ENCODE results near the gene FAM53A. TPM values are rescaled to one million over a fixed set of nuclear protein-coding genes. Genes with fewer than 3 reads are reported as not detected.
"Not testable (repeated sequence)": the region's sequence is repeated elsewhere in the genome, so short reads cannot be mapped to it uniquely, and the experiment has no call there.

FAM53A gene
- total RNA-seq, 3 donors from 2014 or later (not counting 1 experiment from before 2014, with no cell fraction given) = 1.9 to 2.9 (median 2.3) TPM

GRCh38 chr4:1675802-1676137, 8.3 kb downstream of the FAM53A start:
- no peaks in the 10 kb centered on the region for H3K27me3 ChIP-seq (ENCODE audit: control insufficient read depth, insufficient read depth, low read length)
- 84% methylated on average over 10 of the region's 10 CpGs for WGBS (ENCODE audit: insufficient coverage)
- peaks cover 0 to 6% of the 10 kb centered on the region in 2 donors for H3K27me3 Mint-ChIP-seq (ENCODE audit: low read depth in 2 of 2)
- no peaks in the 10 kb centered on the region for H3K9me3 ChIP-seq (ENCODE audit: control insufficient read depth, insufficient read depth, low read length)
- no peak overlapping the region for H3K4me3 ChIP-seq (ENCODE audit: low read length)
- no peak overlapping the region for H3K27ac ChIP-seq (ENCODE audit: low read length)
- no peak overlapping the region for H3K27ac Mint-ChIP-seq
- no peaks in the 10 kb centered on the region for H3K36me3 Mint-ChIP-seq
- H3K4me1 ChIP-seq (ENCODE audit: control insufficient read depth, insufficient read depth, low read length) = no peaks in the 10 kb centered on the region
- TF ChIP-seq, protein P1, sequence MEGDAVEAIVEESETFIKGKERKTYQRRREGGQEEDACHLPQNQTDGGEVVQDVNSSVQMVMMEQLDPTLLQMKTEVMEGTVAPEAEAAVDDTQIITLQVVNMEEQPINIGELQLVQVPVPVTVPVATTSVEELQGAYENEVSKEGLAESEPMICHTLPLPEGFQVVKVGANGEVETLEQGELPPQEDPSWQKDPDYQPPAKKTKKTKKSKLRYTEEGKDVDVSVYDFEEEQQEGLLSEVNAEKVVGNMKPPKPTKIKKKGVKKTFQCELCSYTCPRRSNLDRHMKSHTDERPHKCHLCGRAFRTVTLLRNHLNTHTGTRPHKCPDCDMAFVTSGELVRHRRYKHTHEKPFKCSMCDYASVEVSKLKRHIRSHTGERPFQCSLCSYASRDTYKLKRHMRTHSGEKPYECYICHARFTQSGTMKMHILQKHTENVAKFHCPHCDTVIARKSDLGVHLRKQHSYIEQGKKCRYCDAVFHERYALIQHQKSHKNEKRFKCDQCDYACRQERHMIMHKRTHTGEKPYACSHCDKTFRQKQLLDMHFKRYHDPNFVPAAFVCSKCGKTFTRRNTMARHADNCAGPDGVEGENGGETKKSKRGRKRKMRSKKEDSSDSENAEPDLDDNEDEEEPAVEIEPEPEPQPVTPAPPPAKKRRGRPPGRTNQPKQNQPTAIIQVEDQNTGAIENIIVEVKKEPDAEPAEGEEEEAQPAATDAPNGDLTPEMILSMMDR (IDR thresholded peaks at IDR 0.05) = no peak
- intact Hi-C loops (cut with micrococcal nuclease) = no loop called here
- no peak overlapping the region for H3K4me3 Mint-ChIP-seq
- H3K36me3 ChIP-seq (ENCODE audit: control insufficient read depth, insufficient read depth, low read length) = no peaks in the 10 kb centered on the region
- ATAC-seq (no peak), DNase-seq (no peak)
- no peaks in the 10 kb centered on the region for H3K9me3 Mint-ChIP-seq
- H3K4me1 Mint-ChIP-seq = no peaks in the 10 kb centered on the region

GRCh38 chr4:1675136-1675801, 8.8 kb downstream of the FAM53A start:
- Mint-ChIP-seq H3K27ac (no peak overlapping the region), H3K36me3 (no peaks in the 10 kb centered on the region), H3K27me3 (ENCODE audit: low read depth in 2 of 2) (peaks cover 0 to 6% of the 10 kb centered on the region in 2 donors), H3K4me3 (no peak overlapping the region), H3K4me1 (no peaks in the 10 kb centered on the region), H3K9me3 (no peaks in the 10 kb centered on the region)
- Histone ChIP-seq H3K4me1 (ENCODE audit: control insufficient read depth, insufficient read depth, low read length) (no peaks in the 10 kb centered on the region), H3K27me3 (ENCODE audit: control insufficient read depth, insufficient read depth, low read length) (no peaks in the 10 kb centered on the region), H3K4me3 (ENCODE audit: low read length) (no peak overlapping the region), H3K27ac (ENCODE audit: low read length) (no peak overlapping the region), H3K9me3 (ENCODE audit: control insufficient read depth, insufficient read depth, low read length) (no peaks in the 10 kb centered on the region), H3K36me3 (ENCODE audit: control insufficient read depth, insufficient read depth, low read length) (no peaks in the 10 kb centered on the region)
- intact Hi-C loops (cut with micrococcal nuclease) = no loop called here
- WGBS (ENCODE audit: insufficient coverage) = 84% methylated on average over 19 of the region's 19 CpGs
- TF ChIP-seq, protein P1 (IDR thresholded peaks at IDR 0.05) = no peak
- ATAC-seq (no peak), DNase-seq (no peak)

DNA sequence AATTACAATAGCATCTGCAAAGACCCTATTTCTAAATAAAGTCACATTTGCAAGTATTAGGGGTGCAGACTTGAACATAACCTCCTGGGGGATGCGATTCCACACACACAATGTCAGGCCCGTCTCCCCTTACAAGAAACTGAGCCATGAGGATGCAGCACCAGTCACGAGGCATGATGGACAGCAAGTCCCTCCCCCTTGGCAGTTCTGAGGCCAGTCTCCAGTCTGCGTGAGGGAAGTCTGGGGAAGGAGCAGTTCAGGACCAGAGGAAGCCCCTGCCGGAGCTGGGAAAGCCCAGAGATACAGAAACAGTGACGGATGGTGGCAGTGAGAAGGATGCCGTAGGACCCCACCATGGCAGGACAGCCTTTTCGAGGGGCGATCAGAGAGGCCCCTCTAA, 9.4 kb downstream of the FAM53A start:
- H3K9me3 ChIP-seq (ENCODE audit: control insufficient read depth, insufficient read depth, low read length) = no peaks in the 10 kb centered on the region
- no peaks in the 10 kb centered on the region for H3K36me3 ChIP-seq (ENCODE audit: control insufficient read depth, insufficient read depth, low read length)
- no peaks in the 10 kb centered on the region for H3K27me3 ChIP-seq (ENCODE audit: control insufficient read depth, insufficient read depth, low read length)
- TF ChIP-seq, protein P1 (IDR thresholded peaks at IDR 0.05) = no peak
- no peak overlapping the region for H3K4me3 Mint-ChIP-seq
- H3K27ac Mint-ChIP-seq = no peak overlapping the region
- no peak for ATAC-seq
- no peak overlapping the region for H3K4me3 ChIP-seq (ENCODE audit: low read length)
- no peak for DNase-seq
- no peaks in the 10 kb centered on the region for H3K9me3 Mint-ChIP-seq
- intact Hi-C loops (cut with micrococcal nuclease) = no loop called here
- no peaks in the 10 kb centered on the region for H3K36me3 Mint-ChIP-seq
- peaks cover 0 to 6% of the 10 kb centered on the region in 2 donors for H3K27me3 Mint-ChIP-seq (ENCODE audit: low read depth in 2 of 2)
- no peaks in the 10 kb centered on the region for H3K4me1 ChIP-seq (ENCODE audit: control insufficient read depth, insufficient read depth, low read length)
- WGBS (ENCODE audit: insufficient coverage) = 70% methylated on average over 9 of the region's 9 CpGs
- no peaks in the 10 kb centered on the region for H3K4me1 Mint-ChIP-seq
- H3K27ac ChIP-seq (ENCODE audit: low read length) = no peak overlapping the region

DNA sequence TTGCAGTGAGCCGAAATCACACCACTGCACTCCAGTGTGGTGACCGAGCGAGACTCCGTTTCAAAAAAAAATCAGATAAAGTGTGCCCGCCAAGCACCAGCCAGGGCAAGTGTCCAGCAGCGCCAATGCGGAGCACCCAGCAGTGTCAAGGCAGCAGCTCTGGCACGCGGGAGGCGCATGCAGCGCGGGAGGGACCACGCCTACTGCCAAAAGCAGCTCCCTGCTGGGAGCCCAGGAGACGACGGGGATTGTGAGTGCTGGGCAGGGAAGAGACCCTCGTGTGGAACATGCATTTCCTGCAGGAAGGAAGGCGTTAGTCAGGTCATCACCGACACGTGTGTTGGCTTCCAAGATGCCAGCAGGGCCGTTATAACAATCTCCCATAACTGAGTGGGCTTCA, 10.4 kb downstream of the FAM53A start:
- H3K27ac ChIP-seq (ENCODE audit: low read length) = no peak overlapping the region
- TF ChIP-seq, protein P1 (IDR thresholded peaks at IDR 0.05) = no peak
- Mint-ChIP-seq H3K4me3 (no peak overlapping the region), H3K36me3 (no peaks in the 10 kb centered on the region), H3K27ac (no peak overlapping the region), H3K27me3 (ENCODE audit: low read depth in 2 of 2) (peaks cover 0 to 6% of the 10 kb centered on the region in 2 donors), H3K4me1 (no peaks in the 10 kb centered on the region), H3K9me3 (no peaks in the 10 kb centered on the region)
- no peaks in the 10 kb centered on the region for H3K9me3 ChIP-seq (ENCODE audit: control insufficient read depth, insufficient read depth, low read length)
- H3K4me1 ChIP-seq (ENCODE audit: control insufficient read depth, insufficient read depth, low read length) = no peaks in the 10 kb centered on the region
- H3K4me3 ChIP-seq (ENCODE audit: low read length) = no peak overlapping the region
- 90% methylated on average over 20 of the region's 20 CpGs for WGBS (ENCODE audit: insufficient coverage)
- H3K36me3 ChIP-seq (ENCODE audit: control insufficient read depth, insufficient read depth, low read length) = no peaks in the 10 kb centered on the region
- intact Hi-C loops (cut with micrococcal nuclease) = no loop called here
- DNase-seq = no peak
- ATAC-seq = peak in 1 of 3 donors; percentile 8
- H3K27me3 ChIP-seq (ENCODE audit: control insufficient read depth, insufficient read depth, low read length) = no peaks in the 10 kb centered on the region

GRCh38 chr4:1671011-1671410, 13.1 kb downstream of the FAM53A start:
- H3K4me3 Mint-ChIP-seq; H3K4me1 ChIP-seq (ENCODE audit: control insufficient read depth, insufficient read depth, low read length); DNase-seq; H3K27ac ChIP-seq (ENCODE audit: low read length); H3K4me3 ChIP-seq (ENCODE audit: low read length); H3K9me3 ChIP-seq (ENCODE audit: control insufficient read depth, insufficient read depth, low read length); H3K36me3 Mint-ChIP-seq; H3K27me3 Mint-ChIP-seq (ENCODE audit: low read depth in 2 of 2); H3K27me3 ChIP-seq (ENCODE audit: control insufficient read depth, insufficient read depth, low read length); H3K9me3 Mint-ChIP-seq; H3K4me1 Mint-ChIP-seq; H3K36me3 ChIP-seq (ENCODE audit: control insufficient read depth, insufficient read depth, low read length); ATAC-seq; intact Hi-C loops (cut with micrococcal nuclease); H3K27ac Mint-ChIP-seq: not testable (repeated sequence)
- WGBS (ENCODE audit: insufficient coverage) = 91% methylated on average over 18 of the region's 20 CpGs

Measured in natural killer cell (primary cell).